Adrenal gland (tissue), 5 donors: ENCODE measurements around the gene C1QTNF1.

Experiments used
- CTCF ChIP-seq, 6 experiments: fragments of 450-650 bp in 4 of 6; fragments of 200-600 bp in 2 of 6; sonication (generic) in 1 of 6; IDR thresholded peaks; 1 replicate in 5 of 6; 2 replicates in 1 of 6; pipeline versions ENCODE4 v1.5.1 to v1.8.0; 2016 to 2021; ENCODE audit warnings: antibody characterized with exemption in 6 of 6, mild to moderate bottlenecking in 2 of 6, moderate library complexity in 1 of 6
- POLR2A ChIP-seq, 2 donors: fragments of 450-650 bp; IDR thresholded peaks; one replicate each; pipeline ENCODE4 v1.6.1; 2017; ENCODE audit warnings: antibody characterized with exemption in 2 of 2, mild to moderate bottlenecking in 2 of 2, moderate library complexity in 1 of 2
- donor health status: DM: no; HTN: no; CAD: no.

GRCh38 chr17:79075446-79075750, 51.4 kb downstream of the C1QTNF1 start:
- TF ChIP-seq CTCF (IDR thresholded peaks at IDR 0.05) (no peak), POLR2A (IDR thresholded peaks at IDR 0.05) (no peak)
